ENCODE results near the gene VPS50.

GRCh38 chr7:93232673-93233018 is 480 bp downstream of the VPS50 start:
- TF ChIP-seq SUZ12 (IDR thresholded peaks at IDR 0.05; ENCODE audit: unreplicated experiment) (no peak), EP300 (IDR thresholded peaks at IDR 0.05; ENCODE audit: borderline replicate concordance in 1 of 2, control insufficient read depth in 1 of 2, low read depth in 2 of 2, low read length in 2 of 2) (no peak), POLR2AphosphoS2 (IDR thresholded peaks at IDR 0.05; ENCODE audit: low read depth, low read length) (no peak), POLR2A (IDR thresholded peaks at IDR 0.05; ENCODE audit: low read depth, low read length) (no peak), RAD21 (IDR thresholded peaks at IDR 0.05; ENCODE audit: insufficient read depth, low read depth, low read length) (no peak), RFX5 (IDR thresholded peaks at IDR 0.05; ENCODE audit: low read depth, low read length) (no peak), CREB1 (IDR thresholded peaks at IDR 0.05; ENCODE audit: low read depth) (no peak)
- TF ChIP-seq, protein P1, sequence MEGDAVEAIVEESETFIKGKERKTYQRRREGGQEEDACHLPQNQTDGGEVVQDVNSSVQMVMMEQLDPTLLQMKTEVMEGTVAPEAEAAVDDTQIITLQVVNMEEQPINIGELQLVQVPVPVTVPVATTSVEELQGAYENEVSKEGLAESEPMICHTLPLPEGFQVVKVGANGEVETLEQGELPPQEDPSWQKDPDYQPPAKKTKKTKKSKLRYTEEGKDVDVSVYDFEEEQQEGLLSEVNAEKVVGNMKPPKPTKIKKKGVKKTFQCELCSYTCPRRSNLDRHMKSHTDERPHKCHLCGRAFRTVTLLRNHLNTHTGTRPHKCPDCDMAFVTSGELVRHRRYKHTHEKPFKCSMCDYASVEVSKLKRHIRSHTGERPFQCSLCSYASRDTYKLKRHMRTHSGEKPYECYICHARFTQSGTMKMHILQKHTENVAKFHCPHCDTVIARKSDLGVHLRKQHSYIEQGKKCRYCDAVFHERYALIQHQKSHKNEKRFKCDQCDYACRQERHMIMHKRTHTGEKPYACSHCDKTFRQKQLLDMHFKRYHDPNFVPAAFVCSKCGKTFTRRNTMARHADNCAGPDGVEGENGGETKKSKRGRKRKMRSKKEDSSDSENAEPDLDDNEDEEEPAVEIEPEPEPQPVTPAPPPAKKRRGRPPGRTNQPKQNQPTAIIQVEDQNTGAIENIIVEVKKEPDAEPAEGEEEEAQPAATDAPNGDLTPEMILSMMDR (IDR thresholded peaks at IDR 0.05 in 2 of 3, conservative IDR thresholded peaks at IDR 0.05 in 1 of 3; ENCODE audit: control insufficient read depth in 2 of 3, extremely low read depth in 1 of 3, insufficient read depth in 1 of 3, low read depth in 3 of 3, low read length in 3 of 3), result no peak
